T-helper 2 cell treated with Interferon-gamma antibody and Interleukin-4, amounts not matched to agents 5 μg/mL and 100 μg/mL, for 36 hours (primary cell): Measurements from ENCODE around the gene ABCC10.
A peak's percentile ranks its signal among the peaks of the same experiment; 100 is the strongest.

Experiments
- DNase-seq: peaks from one replicate; pipeline ENCODE4 v3.0.0; 2021; ENCODE audit warnings: low spot score
- H3K27ac Mint-ChIP-seq: one replicate; pipeline ENCODE4 v1.8.0; 2021; ENCODE audit warnings: mild to moderate bottlenecking, mixed read lengths
- H3K27me3 Mint-ChIP-seq: one replicate; pipeline ENCODE4 v1.8.0; 2021; ENCODE audit warnings: low read depth, mixed read lengths
- H3K36me3 Mint-ChIP-seq: one replicate; pipeline ENCODE4 v1.8.0; 2021; ENCODE audit warnings: low read depth, mixed read lengths
- H3K4me1 Mint-ChIP-seq: one replicate; pipeline ENCODE4 v1.8.0; 2021; ENCODE audit warnings: low read depth, mixed read lengths
- H3K4me3 Mint-ChIP-seq: one replicate; pipeline ENCODE4 v1.8.0; 2022; ENCODE audit warnings: mild to moderate bottlenecking, moderate library complexity, mixed read lengths
- H3K9me3 Mint-ChIP-seq: one replicate; pipeline ENCODE4 v1.8.0; 2021; ENCODE audit warnings: mixed read lengths

ABCC10 gene

DNA sequence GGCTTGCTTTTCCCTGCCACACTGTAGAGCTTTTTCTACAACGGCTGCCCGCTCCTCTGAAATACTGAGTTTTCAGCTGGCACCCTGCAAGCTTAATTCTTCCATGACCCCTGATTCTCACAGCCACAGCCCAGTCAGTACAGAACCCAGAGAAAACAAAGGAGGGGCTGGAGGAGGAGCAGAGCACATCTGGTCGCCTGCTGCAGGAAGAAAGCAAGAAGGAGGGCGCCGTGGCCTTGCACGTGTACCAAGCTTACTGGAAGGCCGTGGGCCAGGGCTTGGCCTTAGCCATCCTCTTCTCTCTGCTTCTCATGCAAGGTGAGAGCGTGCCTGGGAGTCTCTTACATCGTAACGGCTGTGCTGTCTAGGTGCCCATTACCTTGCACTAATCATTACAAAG is 16.7 kb downstream of the ABCC10 start:
- DNase-seq: no peak
- H3K36me3 Mint-ChIP-seq: peaks cover 34% of the 10 kb centered on the region
- H3K9me3 Mint-ChIP-seq: no peaks in the 10 kb centered on the region
- H3K4me3 Mint-ChIP-seq: no peak overlapping the region
- H3K27ac Mint-ChIP-seq: no peak overlapping the region
- no peaks in the 10 kb centered on the region for H3K27me3 Mint-ChIP-seq
- H3K4me1 Mint-ChIP-seq: no peaks in the 10 kb centered on the region

DNA sequence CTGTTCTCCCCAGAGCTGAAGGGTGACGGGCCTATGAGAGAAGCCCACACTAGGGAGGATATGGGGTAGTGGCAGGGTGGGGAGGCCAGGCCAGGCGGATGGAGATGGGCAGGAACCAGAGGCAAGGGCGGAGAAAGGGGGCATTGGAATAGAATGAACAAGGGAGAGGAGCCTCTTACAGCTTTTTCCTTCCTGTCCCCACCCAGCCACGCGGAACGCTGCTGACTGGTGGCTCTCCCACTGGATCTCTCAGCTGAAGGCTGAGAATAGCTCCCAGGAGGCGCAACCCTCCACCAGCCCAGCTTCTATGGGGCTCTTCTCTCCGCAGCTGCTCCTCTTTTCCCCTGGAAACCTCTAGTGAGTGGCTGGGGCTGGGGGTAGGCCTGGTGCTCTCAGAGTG is 17.2 kb downstream of the ABCC10 start:
- Mint-ChIP-seq H3K27me3 (no peaks in the 10 kb centered on the region), H3K9me3 (no peaks in the 10 kb centered on the region), H3K27ac (no peak overlapping the region), H3K4me3 (no peak overlapping the region), H3K36me3 (peaks cover 34% of the 10 kb centered on the region), H3K4me1 (no peaks in the 10 kb centered on the region)
- DNase-seq: no peak

DNA sequence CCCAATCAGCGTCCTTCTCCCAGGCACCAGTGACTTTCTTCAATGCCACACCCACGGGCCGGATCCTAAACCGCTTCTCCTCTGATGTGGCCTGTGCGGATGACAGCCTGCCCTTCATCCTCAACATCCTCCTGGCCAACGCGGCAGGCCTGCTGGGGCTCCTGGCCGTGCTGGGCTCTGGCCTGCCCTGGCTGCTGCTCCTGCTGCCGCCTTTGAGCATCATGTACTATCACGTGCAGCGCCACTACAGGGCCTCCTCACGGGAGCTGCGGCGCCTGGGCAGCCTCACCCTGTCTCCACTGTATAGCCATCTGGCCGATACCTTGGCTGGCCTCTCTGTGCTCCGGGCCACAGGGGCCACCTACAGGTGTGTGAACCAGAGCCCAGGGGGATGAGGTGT is 18.2 kb downstream of the ABCC10 start:
- no peak for DNase-seq
- H3K4me3 Mint-ChIP-seq: no peak overlapping the region
- H3K4me1 Mint-ChIP-seq: no peaks in the 10 kb centered on the region
- H3K27me3 Mint-ChIP-seq: no peaks in the 10 kb centered on the region
- no peak overlapping the region for H3K27ac Mint-ChIP-seq
- H3K9me3 Mint-ChIP-seq: no peaks in the 10 kb centered on the region
- peaks cover 39% of the 10 kb centered on the region for H3K36me3 Mint-ChIP-seq

DNA sequence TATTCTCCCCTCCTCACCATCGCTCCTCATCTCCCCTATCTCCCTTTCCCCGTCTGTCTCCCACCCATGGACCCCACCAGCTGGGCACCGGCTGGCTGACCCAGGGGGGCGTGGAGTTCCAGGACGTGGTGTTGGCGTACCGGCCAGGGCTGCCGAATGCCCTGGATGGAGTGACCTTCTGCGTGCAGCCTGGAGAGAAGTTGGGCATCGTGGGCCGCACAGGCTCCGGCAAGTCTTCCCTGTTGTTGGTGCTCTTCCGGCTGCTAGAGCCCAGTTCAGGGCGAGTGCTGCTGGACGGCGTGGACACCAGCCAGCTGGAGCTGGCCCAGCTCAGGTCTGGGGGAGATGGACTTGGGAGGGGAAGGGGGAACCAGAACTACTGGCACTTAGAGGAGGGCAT is 20.3 kb downstream of the ABCC10 start:
- Mint-ChIP-seq H3K4me1 (no peaks in the 10 kb centered on the region), H3K27ac (no peak overlapping the region), H3K36me3 (peaks cover 36% of the 10 kb centered on the region), H3K4me3 (no peak overlapping the region), H3K27me3 (no peaks in the 10 kb centered on the region), H3K9me3 (no peaks in the 10 kb centered on the region)
- no peak for DNase-seq

DNA sequence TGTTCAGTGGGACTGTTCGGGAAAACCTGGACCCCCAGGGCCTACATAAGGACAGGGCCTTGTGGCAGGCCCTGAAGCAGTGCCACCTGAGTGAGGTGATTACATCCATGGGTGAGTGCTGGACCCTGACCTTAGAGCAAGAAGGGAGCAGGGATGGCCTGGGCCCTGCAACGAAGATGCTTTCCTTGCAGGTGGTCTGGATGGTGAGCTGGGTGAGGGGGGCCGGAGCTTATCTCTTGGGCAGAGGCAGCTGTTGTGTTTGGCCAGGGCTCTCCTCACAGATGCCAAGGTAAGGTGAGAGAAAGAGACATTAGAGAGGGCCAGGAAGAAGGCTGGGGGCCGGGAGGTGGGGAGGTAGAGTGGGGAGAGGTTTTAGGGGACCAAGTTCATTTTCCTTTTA is 21.6 kb downstream of the ABCC10 start:
- no peak overlapping the region for H3K27ac Mint-ChIP-seq

DNA sequence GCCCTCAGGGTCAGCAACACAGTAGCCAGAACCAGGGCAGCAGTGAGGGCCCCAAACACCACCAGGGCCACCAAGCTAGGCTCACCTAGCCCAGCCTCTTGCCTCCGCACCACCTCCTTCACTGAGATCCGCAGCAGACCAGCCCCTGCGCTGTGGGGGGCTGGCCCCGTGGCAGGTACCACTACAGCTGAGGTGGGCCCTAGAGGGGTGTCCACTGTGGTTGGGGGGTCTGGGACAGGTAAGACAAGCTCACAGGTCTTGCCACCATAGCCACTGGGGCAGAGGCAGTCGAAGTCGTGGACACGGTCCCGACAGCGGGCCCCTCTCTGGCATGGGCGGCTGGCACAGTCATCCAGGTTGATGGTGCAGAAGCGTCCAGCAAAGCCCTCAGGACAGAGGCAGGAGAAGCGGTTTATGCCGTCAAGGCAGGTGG is 23.4 kb downstream of the ABCC10 start:
- DNase-seq: no peak
- no peaks in the 10 kb centered on the region for H3K9me3 Mint-ChIP-seq
- H3K4me3 Mint-ChIP-seq: no peak overlapping the region
- H3K27ac Mint-ChIP-seq: no peak overlapping the region
- H3K27me3 Mint-ChIP-seq: peaks cover 10% of the 10 kb centered on the region
- H3K36me3 Mint-ChIP-seq: peaks cover 27% of the 10 kb centered on the region
- peaks cover 6% of the 10 kb centered on the region for H3K4me1 Mint-ChIP-seq

More for the DNA sequence above, 21.6 kb downstream of the ABCC10 start:
- Mint-ChIP-seq H3K27me3 (peaks cover 2% of the 10 kb centered on the region), H3K4me1 (no peaks in the 10 kb centered on the region), H3K9me3 (no peaks in the 10 kb centered on the region), H3K36me3 (peaks cover 34% of the 10 kb centered on the region), H3K4me3 (no peak overlapping the region)
- DNase-seq: no peak

DNA sequence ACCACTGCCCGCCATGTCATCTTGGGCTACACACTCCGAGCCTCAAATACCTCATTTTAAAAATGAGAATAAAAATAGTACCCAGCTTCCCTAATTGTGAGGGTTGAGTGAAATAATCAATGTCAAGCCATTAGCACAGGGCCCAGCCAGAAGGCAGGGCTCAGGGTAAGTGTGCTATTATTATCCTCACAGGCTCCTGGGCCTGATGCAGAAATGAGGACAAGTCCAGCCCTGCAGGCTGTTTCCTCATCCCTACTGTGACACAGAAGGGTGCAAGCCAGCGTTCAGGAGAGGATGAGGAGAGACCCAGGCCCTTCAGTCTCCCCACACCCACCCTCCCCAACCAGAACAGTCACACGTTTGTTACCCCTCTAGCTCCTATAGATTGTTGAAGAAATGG is 24.0 kb downstream of the ABCC10 start:
- DNase-seq: no peak
- peaks cover 16% of the 10 kb centered on the region for H3K27me3 Mint-ChIP-seq
- no peak overlapping the region for H3K27ac Mint-ChIP-seq
- H3K36me3 Mint-ChIP-seq: peaks cover 25% of the 10 kb centered on the region
- H3K4me3 Mint-ChIP-seq: no peak overlapping the region
- peaks cover 10% of the 10 kb centered on the region for H3K4me1 Mint-ChIP-seq
- no peaks in the 10 kb centered on the region for H3K9me3 Mint-ChIP-seq

DNA sequence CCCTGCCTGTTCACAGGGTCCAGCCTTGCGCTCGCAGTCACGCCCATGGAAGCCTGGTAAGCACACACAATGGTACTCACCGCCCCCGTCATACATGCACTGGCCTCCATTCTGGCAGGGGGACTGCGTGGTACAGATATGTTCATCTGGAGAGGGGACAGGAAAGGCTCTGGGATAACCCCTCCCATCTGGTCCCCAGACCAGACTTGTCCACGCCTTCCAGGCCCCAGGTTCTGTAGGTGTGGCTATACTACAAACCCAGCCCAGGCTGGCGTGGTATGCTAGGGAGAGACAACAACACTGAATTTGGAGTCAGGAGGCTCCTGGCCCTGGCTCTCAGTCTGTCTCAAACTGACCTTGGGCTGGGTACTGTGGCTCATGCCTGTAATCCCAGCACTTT is 24.6 kb downstream of the ABCC10 start:
- Mint-ChIP-seq H3K9me3 (no peaks in the 10 kb centered on the region), H3K27ac (no peak overlapping the region), H3K36me3 (peaks cover 25% of the 10 kb centered on the region), H3K4me3 (no peak overlapping the region), H3K4me1 (peaks cover 10% of the 10 kb centered on the region), H3K27me3 (peaks cover 22% of the 10 kb centered on the region)
- no peak for DNase-seq

DNA sequence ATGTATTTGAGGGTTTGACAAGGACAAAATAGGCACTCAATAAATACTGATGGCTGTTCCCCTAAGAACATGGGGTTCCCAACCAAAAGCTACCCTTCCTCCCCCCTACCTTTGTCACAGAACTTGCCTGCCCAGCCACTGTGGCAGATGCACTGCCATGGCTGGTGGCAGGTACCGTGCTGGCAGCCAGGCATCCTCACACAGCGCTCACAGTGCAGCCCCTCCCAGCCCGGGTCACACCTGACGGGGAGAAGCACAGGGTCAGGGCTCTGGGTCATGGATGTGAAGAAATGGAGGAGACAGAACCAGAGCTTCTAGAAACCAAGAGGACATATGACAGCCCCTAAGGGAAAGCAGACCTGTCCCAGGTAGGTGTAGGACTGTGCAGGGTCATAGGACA is 25.6 kb downstream of the ABCC10 start:
- H3K4me1 Mint-ChIP-seq: peaks cover 10% of the 10 kb centered on the region
- peaks cover 27% of the 10 kb centered on the region for H3K27me3 Mint-ChIP-seq
- H3K27ac Mint-ChIP-seq: no peak overlapping the region
- H3K9me3 Mint-ChIP-seq: no peaks in the 10 kb centered on the region
- peaks cover 18% of the 10 kb centered on the region for H3K36me3 Mint-ChIP-seq
- H3K4me3 Mint-ChIP-seq: no peak overlapping the region
- DNase-seq: no peak

DNA sequence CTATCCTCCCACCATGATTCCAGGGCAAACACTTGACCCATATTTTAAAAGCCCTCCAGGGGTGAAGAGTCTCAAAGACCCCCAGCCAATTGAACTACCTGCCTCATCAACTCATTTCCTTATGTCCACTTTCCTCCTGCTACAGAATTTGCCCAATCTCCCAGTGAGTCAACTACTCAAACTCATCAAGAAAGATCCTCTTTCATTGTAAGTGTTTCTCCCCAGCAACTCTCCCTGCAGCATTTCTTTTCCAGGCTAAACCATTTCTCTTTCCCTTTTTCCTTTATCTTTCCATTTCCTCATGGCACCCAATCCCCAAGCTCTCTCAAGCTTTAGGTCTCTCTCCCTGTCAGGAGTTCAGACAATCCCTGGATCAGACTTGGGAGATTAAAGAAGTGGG is 26.5 kb downstream of the ABCC10 start:
- peak overlapping the region; percentile 61 for H3K4me3 Mint-ChIP-seq
- no peaks in the 10 kb centered on the region for H3K9me3 Mint-ChIP-seq
- peaks cover 10% of the 10 kb centered on the region for H3K4me1 Mint-ChIP-seq
- no peak for DNase-seq
- H3K27ac Mint-ChIP-seq: no peak overlapping the region
- peaks cover 16% of the 10 kb centered on the region for H3K36me3 Mint-ChIP-seq
- peaks cover 27% of the 10 kb centered on the region for H3K27me3 Mint-ChIP-seq

DNA sequence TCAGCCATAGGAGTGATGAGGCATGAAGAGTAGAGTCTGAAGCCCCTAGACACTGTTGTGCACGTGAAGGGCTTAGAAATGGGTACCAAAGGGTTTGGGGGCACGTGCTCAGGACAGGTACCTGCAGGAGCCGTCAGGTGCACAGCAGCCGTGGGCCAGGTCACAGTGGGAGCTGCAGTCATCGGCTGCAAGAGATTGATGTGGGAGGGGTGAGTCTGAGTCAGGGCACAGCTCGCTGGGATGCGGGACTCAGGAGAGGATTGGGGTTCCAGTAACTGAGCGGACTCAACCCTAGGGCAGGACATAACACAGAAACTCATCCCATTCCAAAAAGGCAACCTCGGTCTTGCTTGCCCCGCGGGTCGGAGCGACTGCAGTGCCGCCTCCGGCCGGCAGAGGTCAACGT is 27.0 kb downstream of the ABCC10 start:
- Mint-ChIP-seq H3K27ac (no peak overlapping the region), H3K36me3 (peaks cover 14% of the 10 kb centered on the region), H3K4me1 (peaks cover 10% of the 10 kb centered on the region), H3K4me3 (peak overlapping the region; percentile 61), H3K27me3 (peaks cover 27% of the 10 kb centered on the region), H3K9me3 (no peaks in the 10 kb centered on the region)
- peak; percentile 69 for DNase-seq

DNA sequence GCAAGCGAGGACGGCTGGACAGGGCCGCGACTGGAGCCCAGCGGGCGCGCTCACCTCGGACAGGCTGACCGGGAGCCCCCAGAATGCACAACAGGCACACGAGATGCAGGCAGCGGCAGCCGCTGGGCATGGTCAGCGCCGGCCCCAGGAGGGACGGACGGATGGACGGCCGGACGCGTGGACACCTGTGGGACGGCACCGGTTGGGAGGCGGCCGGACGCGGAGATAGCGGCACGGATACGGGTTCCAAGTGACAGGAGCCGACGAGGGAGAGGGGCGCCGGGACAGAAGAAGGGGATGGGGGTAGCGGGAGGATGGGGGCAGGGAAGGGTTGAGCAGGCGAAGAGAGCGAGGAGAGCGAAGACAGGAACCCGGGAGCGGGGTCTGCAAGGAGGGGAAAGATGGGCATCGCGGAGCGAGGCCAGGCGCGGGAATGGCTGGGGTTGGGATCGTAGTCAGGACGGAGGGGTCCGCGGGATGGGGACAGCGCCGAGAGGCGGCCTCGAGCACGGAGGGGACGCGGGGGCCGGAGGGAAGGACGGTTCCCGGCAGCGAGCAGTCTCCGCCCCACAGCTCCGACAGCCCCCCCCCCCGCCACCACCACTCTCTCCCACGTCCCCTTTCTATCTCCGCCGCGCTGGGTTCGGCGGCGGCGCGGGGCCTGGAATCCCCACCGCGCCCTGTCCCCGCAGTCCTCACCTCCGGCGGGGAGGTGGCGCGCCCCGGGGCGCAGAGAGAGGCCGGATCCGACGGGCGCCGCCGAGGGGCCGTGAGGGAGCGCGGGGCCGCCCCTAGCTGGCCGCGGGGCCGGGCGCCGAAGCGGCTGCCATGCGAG is 27.6 kb downstream of the ABCC10 start:
- peaks cover 10% of the 10 kb centered on the region for H3K4me1 Mint-ChIP-seq
- H3K27me3 Mint-ChIP-seq: peaks cover 32% of the 10 kb centered on the region
- peaks cover 13% of the 10 kb centered on the region for H3K36me3 Mint-ChIP-seq
- no peaks in the 10 kb centered on the region for H3K9me3 Mint-ChIP-seq
- no peak for DNase-seq
- H3K27ac Mint-ChIP-seq: no peak overlapping the region
- H3K4me3 Mint-ChIP-seq: peak overlapping the region; percentile 61

DNA sequence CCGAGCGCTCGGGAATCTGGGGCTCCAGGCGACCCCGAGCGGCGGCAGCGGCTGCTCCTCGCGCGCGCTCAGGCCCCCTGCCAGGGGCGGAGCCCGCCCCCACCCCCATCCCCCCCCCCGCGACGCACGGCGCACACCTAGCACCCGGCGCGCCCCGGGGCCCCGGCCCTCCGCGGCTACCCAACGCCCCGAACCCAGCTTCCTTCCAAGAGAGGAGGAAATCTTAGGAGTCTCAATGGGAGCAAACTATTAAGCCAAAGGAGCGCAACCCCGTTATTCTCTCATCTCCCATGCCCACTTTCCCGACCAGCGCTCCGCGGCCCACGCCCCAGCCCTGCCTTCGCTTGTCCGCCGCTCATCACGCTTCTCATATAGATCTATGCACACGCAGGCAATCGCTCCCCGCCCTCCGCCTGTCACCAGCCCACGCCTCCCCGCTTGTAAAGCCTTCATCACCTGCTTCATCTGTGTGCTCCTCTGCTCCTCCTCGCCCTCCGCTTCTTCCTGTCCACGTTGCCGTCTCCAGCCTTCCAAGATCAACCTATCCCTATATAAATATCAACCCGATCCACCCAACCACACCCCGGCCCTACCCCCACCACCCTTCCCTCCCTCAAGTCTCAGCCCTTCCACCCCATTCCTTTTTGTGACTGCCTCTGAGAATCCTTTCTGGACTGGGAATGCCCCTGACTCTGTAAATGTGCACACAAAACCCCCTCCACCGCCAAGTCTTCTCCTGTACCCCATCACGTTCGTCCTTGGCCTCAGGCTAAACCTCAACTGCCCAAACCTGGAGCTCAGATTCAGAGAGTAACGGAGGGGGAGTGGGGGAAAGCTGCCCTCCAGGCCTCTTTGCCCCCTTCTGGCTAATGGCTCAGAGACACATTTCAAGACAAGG is 28.4 kb downstream of the ABCC10 start, which contains the start of gene DLK2:
Gene DLK2 (minus strand): TSS at position 18 of the 898 bp plus-strand sequence. CDS start 723 bp downstream, outside the sequence.
- Mint-ChIP-seq H3K27ac (peak within 1 kb of the TSS; percentile 22), H3K36me3 (peaks cover 9% of the 10 kb centered on the region), H3K27me3 (peaks cover 32% of the 10 kb centered on the region), H3K4me3 (peak within 1 kb of the TSS; percentile 78), H3K9me3 (no peaks in the 10 kb centered on the region), H3K4me1 (peaks cover 10% of the 10 kb centered on the region)
- peak; percentile 43 for DNase-seq

DNA sequence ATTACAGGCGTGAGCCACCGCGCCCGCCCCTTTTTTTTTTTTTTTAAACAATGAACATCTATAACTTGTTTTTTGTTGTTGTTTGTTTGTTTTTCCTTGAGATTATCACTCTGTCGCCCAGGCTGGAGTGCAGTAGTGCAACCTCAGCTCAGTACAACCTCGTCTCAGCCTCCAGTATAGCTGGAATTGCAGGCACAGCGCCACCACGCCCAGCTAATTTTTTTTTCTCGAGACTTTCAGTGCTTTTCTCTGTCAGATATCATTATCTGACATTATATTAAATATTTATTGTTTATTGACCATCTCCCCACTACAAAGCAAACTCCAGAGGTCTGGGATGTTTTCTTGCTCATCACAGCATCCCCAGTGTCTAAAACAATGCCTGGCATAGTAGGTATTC is 30.3 kb downstream of the ABCC10 start:
- H3K27me3 Mint-ChIP-seq: peaks cover 39% of the 10 kb centered on the region
- H3K4me1 Mint-ChIP-seq: peaks cover 10% of the 10 kb centered on the region
- H3K27ac Mint-ChIP-seq: no peak overlapping the region
- no peak overlapping the region for H3K4me3 Mint-ChIP-seq
- DNase-seq: no peak
- peaks cover 5% of the 10 kb centered on the region for H3K36me3 Mint-ChIP-seq
- H3K9me3 Mint-ChIP-seq: no peaks in the 10 kb centered on the region
